Activated CD4-positive, alpha-beta T cell treated with anti-CD3 and anti-CD28 coated beads for 48 hours (primary cell): Measurements from ENCODE around the gene C5AR2.
A peak's percentile ranks its signal among the peaks of the same experiment; 100 is the strongest.
"Not testable (repeated sequence)": the region's sequence is repeated elsewhere in the genome, so short reads cannot be mapped to it uniquely, and the experiment has no call there.

Experiments
- DNase-seq: peaks from one replicate; pipeline ENCODE4 v3.0.0-alpha.2; 2020

C5AR2 gene

DNA sequence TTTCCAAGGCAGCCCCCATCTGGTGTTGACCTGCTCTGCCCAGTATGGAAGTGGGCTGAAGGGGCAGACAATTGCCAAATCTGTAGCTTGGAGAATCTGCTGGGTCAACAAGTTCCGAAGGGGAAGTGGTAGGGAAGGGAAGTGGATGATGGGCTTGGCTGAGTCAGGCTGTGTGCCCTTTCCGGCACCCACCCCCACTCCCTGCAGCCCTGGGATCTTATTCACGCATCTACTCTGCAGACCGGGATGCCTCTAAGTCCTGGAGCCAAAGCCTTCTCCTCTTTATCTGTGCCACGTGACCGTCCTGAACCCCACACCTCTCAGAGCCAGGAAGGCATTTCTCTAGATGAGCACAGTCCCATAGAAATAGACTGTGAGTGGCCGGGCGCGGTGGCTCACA lies 7.5 kb upstream of the C5AR2 start:
- DNase-seq, result no peak

DNA sequence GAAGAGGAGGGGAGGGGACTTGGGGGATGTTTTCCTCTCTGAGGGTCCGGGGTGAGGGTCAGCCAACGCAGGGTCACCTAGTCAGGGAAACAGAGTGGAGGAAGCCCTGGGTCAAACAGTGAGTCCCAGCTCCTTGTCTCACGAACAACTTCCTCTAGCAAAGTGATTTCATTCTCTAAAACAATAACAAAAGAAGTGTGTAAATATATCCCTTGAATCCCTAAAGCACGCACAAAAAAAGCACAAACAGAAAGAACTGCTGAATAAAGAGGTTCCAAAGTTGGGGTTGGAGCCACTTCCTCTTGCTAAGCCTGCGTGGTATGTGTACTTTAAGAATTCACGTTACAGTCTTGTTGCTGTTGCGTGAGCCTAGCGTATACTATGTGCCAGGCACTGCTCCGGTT lies 1.5 kb upstream of the C5AR2 start:
- no peak for DNase-seq

DNA sequence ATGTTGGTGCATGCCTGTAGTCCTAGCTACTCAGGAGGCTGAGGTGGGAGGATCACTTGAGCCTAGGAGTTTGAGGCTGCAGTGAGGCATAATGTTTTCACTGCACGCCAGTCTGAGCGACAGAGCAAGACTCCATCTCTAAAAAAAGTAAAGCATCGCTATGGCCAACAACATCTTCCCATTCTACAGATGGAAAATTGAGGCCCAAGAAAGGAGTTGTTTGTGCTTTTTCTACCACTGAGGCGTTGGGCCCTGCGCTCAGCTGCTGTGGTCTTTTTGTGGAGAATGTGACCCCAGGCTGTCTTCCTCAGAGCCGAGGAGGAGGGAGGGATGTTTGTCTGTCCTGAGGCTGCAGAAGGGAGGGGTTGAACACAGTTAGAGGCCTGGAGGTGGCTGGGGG lies 485 bp upstream of the C5AR2 start:
- no peak for DNase-seq

DNA sequence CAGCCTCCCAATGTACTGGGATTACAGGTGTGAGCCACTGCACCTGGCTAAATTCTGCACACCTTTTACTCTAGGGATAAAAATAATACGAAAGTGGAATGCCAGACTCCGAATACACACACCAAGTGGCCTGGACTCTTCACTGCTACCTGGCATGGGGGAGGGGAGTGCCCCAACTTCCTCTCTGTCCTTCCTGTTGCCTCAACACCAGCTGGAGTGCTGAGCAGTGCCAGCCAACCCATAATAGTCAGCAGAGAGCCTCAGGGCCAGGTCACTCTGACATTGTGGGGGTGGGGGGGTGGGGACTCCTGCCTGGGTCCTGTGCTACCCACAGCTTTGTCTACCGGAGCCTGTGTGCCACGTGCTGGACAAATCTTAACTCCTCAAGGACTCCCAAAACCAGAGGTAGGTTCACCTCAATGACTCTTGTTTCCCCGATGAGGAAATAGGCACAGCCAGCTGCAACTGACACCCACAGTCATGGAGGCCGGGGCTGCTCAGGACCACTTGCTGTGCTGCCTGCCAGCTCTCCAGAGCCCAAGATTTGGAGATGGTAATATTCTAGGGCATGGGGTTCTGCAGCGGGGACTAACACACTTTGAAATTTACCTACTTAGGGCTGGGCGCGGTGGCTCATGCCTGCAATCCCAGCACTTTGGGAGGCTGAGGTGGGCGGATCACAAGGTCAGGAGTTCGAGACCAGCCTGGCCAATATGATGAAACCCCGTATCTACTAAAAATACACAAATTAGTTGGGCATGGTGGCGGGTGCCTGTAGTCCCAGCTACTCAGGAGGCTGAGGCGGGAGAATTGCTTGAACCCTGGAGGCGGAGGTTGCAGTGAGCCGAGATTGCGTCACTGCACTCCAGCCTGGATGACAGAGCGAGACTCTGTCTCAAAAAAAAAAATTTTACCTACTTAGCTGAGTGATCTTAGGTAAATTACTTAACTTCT lies 5.1 kb downstream of the C5AR2 start:
- peak; percentile 6 for DNase-seq

DNA sequence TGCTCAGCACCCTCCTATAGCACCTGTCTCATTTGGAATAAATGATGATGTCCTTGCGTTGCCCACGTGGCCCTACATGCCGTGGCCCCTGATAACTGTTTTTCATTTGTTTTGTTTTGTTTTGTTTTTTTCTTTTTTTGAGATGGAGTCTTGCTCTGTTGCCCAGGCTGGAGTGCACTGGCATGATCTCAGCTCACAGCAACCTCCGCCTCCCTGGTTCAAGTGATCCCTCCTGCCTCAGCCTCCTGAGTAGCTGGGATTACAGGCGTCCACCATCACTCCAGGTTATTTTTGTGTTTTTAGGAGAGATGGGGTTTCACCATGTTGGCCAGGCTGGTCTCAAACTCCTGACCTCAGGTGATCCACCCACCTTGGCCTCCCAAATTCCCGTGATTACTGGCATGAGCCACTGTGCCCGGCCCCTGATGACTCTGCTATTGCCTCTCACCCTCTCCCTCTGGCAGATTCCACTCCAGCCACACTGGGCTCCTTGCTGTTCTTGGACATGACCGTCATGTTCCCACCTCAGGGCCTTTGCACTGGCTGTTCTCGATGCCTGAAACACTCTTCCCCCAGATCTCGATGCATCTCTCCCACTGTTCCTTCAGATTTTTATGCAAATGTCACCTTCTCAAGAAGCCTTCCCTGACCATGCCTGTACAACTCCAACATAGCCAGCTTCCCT lies 7.4 kb downstream of the C5AR2 start:
- DNase-seq, result no peak

DNA sequence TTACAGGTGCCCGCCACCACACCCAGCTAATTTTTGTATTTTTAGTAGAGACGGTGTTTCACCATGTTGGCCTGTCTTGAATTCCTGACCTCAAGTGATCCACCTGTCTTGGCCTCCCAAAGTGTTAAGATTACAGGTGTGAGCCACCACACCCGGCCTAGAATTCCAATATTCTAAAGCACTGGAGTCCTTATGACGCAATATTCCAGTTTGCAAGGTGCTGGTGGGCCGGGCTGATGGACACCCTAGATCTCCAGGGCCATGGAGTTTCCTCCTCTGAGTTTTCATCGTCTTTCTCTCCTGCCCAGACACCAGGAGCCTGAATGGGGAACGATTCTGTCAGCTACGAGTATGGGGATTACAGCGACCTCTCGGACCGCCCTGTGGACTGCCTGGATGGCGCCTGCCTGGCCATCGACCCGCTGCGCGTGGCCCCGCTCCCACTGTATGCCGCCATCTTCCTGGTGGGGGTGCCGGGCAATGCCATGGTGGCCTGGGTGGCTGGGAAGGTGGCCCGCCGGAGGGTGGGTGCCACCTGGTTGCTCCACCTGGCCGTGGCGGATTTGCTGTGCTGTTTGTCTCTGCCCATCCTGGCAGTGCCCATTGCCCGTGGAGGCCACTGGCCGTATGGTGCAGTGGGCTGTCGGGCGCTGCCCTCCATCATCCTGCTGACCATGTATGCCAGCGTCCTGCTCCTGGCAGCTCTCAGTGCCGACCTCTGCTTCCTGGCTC lies 8.7 kb downstream of the C5AR2 start:
- no peak for DNase-seq

DNA sequence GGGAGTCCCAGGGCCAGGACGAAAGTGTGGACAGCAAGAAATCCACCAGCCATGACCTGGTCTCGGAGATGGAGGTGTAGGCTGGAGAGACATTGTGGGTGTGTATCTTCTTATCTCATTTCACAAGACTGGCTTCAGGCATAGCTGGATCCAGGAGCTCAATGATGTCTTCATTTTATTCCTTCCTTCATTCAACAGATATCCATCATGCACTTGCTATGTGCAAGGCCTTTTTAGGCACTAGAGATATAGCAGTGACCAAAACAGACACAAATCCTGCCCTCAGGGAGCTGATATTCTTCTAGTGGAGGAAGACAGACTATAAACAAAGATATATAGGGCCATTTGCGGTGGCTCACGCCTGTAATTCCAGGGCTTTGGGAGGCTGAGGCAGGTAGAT lies 9.8 kb downstream of the C5AR2 start:
- DNase-seq, result no peak

DNA sequence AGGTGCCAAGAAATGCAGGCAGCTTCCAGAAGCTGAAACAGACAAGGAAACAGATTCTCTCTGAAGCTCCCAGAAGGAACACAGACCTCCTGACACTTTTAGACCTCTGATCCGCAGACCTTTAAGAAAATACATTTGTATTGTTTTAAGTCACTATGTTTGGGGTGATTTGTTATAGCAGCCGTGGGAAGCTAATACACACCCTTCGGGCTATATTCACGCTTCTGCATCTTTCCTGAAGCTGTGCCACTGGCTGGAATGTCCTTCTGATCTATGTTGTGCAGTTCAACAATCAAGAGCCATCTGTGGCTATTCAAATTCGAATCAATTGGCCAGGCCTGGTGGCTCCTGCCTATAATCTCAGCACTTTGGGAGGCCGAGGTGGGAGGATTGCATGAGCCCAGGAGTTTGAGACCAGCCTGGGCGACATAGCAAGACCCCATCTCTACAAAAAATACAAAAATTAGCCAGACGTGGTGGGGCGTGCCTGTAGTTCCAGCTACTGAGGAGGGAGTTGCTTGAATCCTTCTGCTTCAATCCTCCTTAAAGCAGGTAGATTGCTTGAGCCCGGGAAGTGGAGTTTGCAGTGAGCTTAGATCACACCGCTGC lies 11.3 kb downstream of the C5AR2 start:
- no peak for DNase-seq

DNA sequence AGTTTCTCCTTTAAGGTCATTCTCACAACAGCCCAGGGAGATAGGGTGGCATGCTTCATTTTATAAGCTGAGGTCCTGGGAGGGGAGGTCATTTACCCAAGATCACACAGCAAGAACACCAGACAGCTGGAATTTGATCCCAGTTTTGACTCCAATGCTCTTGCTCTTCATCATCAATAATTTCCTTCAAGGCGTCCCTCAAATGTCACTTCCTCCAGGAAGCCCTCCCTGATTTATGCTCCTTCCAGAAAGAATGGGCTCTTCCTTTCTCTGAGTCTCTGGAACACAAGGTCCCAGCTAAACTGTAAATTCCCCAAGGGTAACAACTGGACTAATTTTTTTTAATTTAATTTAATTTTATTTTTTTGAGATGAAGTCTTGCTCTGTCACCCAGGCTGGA lies 12.4 kb downstream of the C5AR2 start:
- no peak for DNase-seq

DNA sequence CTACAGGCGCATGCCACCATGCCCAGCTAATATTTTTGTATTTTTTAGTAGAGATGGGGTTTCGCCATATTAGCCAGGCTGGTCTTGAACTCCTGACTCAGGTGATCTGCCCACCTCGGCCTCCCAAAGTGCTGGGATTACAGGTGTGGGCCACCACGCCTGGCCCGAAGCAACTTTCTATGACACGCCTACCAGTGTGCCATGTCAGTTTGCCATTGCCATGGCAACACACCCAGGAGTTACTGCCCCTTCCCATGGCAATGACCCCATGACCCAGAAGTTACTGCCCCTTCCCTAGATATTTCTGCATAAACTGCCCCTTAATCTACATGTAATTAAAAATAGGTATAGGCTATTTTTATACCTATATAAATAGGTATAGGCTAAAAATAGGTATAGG lies 14.0 kb downstream of the C5AR2 start:
- not testable (repeated sequence) for DNase-seq

DNA sequence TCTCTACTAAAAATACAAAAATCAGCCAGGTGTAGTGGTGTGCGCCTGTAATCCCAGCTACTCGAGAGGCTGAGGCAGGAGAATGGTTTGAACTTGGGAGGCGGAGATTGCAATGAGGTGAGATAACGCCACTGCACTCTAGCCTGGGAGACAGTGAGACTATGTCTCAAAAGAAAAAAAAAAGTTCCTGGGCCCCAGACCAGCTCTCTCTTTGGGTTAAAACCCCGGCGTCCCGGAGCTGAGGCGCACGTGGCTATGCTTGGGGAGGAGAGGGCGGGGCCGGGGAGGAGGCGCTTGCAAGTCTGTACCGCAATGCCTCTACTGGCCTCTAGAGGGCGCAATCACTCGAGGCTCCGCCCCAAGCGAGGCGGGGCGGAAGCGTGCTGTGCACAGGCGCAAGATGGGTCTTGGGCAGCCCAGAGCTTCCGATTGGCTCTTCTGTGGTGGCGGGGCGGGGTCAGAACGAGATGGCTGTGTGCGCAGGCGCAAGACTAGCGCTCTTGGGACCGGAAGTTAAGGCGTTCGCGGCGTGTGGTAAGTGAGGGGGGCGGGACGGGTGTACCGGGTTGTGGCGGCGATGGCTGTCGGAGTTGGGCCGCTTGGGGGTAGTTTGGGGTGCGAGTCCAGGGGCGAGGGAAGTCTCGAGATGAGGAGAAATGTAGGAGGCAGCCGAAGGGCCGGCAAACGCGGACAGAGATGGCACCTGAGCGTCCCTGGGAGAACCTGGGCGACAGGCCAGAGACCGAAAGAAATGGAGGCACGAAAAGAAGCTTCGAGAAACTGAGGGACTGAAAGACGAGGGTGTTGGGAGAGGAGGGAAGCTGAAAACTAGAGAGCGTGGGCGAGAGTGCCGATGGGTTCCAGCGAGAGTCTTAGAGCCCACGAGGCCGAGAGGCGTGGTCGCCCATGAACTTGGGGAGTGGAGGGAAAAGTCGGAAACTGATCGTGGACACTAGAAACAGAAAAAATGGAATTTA lies 17.1 kb downstream of the C5AR2 start, which contains the start of gene DHX34:
DHX34 (plus strand) TSS at position 497 of the 977 bp plus-strand sequence. CDS start 3,716 bp downstream, outside the sequence.
- peak; percentile 99 for DNase-seq

DNA sequence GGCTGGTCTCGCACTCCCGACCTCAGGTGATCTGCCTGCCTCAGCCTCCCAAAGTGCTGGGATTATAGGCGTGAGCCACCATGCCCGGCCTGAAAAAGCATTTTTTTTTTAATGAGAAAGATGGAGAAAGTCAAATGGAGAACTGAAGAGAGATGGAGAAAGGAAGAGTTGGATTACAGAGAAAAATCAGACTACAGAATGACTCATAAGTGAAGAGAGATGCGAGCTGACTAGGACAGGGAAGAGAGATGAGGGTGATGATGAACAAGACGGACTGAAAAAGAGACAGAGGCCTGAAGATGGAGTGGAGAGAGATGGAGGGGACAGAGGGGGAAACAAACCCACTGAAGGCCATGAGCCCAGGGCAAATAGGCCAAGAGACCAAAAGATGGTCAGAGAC lies 18.7 kb downstream of the C5AR2 start:
- peak; percentile 4 for DNase-seq

DNA sequence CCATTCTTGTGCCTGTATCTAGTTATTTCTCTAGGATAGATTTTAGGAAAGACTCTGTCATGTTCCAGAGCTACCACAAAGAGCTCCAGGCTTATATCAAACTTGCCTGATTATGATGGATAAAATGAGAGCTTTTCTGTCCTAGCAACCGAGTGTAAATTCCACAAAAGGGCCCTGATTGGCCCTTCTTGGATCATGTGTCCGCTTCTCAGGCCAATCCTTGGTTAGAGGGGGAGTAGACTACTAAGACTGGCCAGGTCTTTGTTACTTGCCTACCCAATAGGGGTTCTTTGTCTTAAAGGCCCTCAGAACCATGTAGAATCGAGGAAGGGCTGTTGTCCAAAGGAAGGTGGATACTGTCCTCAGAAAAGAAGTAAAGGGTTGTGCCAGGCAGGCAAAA lies 19.6 kb downstream of the C5AR2 start:
- no peak for DNase-seq

DNA sequence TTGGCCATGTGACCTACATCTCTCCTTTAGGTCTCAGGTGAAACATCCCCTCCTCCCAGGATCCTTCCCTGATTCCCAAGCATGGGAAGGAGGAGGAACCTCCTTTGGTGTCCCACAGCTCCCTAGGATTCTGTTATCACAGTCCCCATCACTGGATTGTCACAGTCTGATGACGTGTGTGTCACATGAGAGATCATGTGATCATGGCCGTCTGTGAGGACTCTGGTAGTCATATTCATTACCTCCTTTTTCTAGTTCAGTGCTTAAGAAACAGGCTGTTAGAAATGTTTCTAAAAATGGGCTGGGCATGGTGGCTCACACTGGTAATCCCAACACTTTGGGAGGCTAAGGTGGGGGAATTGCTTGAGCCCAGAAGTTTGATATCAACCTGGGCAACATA lies 20.1 kb downstream of the C5AR2 start:
- DNase-seq, result no peak

DNA sequence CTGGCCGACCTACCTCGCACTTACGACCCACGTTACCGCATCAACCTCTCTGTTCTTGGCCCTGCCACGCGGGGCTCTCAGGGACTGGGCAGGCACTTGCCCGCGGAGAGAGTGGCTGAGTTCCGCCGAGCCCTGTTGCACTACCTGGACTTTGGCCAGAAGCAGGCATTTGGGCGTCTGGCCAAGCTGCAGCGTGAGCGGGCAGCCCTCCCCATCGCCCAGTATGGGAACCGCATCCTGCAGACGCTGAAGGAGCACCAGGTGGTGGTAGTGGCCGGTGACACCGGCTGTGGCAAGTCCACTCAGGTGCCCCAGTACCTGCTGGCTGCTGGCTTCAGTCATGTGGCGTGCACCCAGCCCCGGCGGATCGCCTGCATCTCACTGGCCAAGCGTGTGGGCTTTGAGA lies 21.3 kb downstream of the C5AR2 start:
- DNase-seq, result no peak

DNA sequence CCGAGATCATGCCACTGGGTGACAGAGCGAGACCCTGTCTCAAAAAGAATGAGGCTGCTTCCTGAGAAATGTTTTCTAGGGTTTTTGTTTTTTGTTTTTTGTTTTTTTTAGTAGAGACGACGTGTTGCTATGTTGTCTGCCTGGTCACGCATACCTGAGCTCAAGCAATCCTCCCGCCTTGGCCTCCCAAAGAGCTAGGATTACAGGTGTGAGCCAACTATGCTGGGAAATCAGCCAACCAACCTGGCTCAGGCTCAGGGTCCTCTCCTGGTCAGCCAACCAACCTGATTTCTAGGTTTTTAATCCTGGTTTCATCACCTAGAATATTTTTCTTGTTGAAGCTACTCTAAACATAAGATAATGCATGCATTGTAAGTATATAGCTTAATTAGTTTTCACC lies 24.9 kb downstream of the C5AR2 start:
- no peak for DNase-seq

DNA sequence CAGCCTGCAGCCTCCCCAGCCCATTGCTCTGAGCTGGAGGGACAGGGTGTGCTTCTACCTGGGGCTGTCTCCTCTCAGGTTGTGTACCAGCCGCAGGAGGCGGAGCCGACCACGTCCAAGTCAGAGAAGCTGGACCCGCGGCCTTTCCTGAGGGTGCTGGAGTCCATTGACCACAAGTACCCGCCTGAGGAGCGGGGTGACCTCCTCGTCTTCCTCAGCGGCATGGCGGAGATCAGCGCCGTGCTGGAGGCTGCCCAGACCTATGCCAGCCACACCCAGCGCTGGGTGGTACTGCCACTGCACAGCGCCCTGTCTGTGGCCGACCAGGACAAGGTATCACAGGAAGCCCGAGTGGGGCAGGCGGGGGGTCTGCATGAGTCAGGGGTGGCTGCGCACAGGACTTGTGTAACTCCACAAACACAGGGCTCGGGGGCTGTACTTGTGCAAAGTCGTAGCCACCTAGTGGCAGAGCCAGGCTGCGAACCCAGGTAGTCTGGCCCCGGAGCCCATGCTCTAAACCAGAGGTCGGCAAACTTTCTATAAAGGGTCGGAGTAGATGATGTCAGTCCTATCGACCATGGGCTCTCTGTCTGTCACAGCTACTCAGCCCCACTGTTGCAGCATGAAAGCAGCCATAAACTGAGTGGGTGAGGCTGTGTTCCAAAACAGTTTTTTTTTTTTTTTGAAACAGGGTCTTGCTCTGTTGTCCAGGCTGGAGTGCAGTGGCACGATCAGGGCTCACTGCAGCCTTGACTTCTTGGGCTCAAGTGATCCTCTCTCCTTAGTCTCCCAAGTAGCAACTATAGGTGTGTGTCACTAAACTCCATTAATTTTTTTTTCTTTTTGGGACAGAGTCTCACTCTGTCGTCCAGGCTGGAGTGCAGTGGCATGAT lies 26.1 kb downstream of the C5AR2 start:
- DNase-seq, result peak; percentile 25

DNA sequence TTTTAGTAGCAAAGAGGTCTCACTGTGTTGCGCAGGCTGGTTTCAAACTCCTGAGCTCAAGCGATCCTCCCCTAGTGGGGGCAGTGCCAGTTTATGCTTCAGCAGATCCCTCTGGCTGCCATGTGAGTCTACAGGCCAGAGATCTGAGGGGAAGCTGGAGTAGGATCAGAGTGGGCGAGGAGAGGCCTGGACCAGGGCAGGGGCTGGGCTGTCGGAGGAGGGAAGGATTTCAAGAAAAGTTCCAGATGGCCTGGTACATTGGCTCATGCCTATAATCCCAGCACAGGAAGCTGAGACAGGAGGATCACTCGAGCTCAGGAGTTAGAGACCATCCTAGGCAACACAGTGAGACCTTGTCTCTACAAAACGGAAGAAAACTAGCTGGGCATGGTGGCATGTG lies 27.0 kb downstream of the C5AR2 start:
- DNase-seq, result no peak

DNA sequence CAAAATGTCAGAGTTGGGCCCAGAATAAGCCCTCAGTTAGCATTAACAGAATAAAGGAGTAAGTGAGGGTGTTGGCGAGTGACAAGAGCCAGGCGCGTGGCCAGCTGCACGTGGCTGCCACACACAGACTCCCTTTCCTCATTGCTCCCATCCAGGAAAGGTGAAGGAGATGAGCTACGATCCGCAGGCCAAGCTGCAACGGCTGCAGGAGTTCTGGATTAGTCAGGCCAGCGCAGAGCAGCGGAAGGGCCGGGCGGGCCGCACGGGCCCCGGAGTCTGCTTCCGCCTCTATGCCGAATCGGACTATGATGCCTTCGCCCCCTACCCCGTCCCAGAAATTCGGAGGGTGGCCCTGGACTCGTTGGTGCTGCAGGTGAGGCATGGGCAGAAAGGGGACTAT lies 30.3 kb downstream of the C5AR2 start:
- DNase-seq, result no peak

DNA sequence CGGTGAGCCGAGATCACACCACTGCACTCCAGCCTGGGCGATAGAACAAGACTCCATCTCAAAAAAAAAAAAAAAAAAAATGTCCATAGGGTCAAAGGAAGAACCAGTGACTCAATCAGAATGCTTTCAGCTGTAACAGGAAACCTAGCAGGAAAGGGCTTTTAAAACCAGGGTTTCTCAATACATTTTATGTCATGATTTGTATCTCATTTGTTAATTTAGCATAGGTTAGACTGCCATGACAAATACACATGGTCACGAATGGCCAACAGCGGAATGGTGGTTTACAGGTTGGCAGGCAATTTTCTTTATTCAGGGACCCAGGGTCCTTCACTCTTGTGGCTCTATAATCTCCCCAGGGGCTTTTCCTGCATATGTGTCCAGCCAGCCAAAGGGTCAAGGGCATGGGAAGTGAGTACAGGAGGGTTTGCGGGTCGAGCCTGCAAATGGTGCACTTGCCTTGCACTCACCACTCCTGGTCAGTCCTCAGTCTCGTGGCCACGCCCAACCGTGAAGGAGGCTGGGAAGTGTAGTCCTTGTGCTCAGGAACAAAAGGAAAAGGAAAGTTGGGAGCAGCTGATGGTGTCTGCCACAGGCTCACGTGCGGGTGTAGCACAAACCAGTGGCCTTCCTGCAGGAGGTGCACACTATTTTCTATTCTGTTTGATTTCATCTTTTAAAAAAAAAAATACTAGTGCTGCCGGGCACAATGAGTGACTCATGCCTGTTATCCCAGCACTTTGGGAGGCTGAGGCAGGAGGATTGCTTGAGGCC lies 32.0 kb downstream of the C5AR2 start:
- no peak for DNase-seq
